Activated naive CD8-positive, alpha-beta T cell treated with anti-CD3 and anti-CD28 coated beads for 36 hours (primary cell): ENCODE measurements around the gene PDIA2. TPM values are rescaled to one million over a fixed set of nuclear protein-coding genes. Genes with fewer than 3 reads are reported as not detected.
"Not testable (repeated sequence)": the region's sequence is repeated elsewhere in the genome, so short reads cannot be mapped to it uniquely, and the experiment has no call there.

ENCODE experiments used
- DNase-seq: peaks from one replicate; pipeline ENCODE4 v3.0.0; 2021
- H3K27ac Mint-ChIP-seq: one replicate; pipeline ENCODE4 v1.8.0; 2022; ENCODE audit warnings: mild to moderate bottlenecking, moderate library complexity, mixed read lengths
- H3K27me3 Mint-ChIP-seq: one replicate; pipeline ENCODE4 v1.8.0; 2022; ENCODE audit warnings: mild to moderate bottlenecking, mixed read lengths
- H3K36me3 Mint-ChIP-seq: one replicate; pipeline ENCODE4 v1.8.0; 2021; ENCODE audit warnings: mild to moderate bottlenecking, mixed read lengths
- H3K4me1 Mint-ChIP-seq: one replicate; pipeline ENCODE4 v1.8.0; 2021; ENCODE audit warnings: mixed read lengths
- H3K4me3 Mint-ChIP-seq: one replicate; pipeline ENCODE4 v1.8.0; 2022; ENCODE audit warnings: mild to moderate bottlenecking, moderate library complexity, mixed read lengths
- H3K9me3 Mint-ChIP-seq: one replicate; pipeline ENCODE4 v1.8.0; 2022; ENCODE audit warnings: mixed read lengths
- total RNA-seq, 2 experiments: library from RNA; stranded (reverse); gene quantifications; one replicate each; pipeline ENCODE4 v1.2.3, GENCODE V29; 2021

Gene PDIA2
- total RNA-seq, 2 experiments from 2014 or later, result not detected

DNA sequence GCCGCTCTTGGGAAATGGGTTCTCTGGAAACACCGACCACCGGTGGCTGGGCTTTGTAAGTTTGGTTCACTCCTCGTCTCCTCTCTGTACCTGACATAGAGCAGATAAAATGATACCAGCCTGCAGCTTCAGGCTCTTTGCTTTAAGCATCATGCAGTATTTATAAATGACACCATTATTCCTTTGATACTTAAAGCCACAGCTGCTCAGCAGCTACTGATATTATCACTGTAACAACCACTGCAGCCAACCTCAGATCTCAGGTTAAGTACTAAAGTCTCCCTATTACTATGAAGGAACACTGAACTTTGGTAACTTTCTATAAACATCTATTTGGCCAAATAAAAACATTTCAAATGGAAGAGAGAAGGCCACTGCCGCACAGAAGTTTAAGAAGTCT is 34.6 kb downstream of the PDIA2 start:
- Mint-ChIP-seq H3K4me1 (peaks cover 29% of the 10 kb centered on the region), H3K36me3 (peaks cover 6% of the 10 kb centered on the region), H3K27me3 (no peaks in the 10 kb centered on the region), H3K4me3 (no peak overlapping the region), H3K27ac (no peak overlapping the region), H3K9me3 (no peaks in the 10 kb centered on the region)
- no peak for DNase-seq

DNA sequence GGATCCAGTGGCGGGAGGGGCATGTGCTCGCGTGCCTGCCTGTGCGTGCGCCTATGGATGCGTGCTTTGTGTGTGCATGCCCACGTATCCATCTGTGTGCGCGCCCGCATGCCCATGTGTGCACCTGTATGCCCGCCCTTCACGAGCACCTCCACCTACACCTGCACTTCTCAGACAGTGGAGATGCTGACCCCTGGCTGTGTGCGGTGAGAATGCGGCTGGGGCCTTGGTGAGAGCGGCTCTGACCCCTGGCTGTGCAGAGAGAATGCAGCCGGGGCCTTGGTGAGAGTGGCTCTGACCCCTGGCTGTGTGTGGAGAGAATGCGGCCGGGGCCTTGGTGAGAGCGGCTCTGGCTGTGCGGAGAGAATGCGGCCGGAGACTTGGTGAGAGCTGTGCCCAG is 35.7 kb downstream of the PDIA2 start:
- Mint-ChIP-seq H3K4me3 (no peak overlapping the region), H3K36me3 (peaks cover 6% of the 10 kb centered on the region), H3K27me3 (no peaks in the 10 kb centered on the region), H3K9me3 (no peaks in the 10 kb centered on the region), H3K4me1 (peaks cover 29% of the 10 kb centered on the region), H3K27ac (no peak overlapping the region)
- DNase-seq, result no peak

DNA sequence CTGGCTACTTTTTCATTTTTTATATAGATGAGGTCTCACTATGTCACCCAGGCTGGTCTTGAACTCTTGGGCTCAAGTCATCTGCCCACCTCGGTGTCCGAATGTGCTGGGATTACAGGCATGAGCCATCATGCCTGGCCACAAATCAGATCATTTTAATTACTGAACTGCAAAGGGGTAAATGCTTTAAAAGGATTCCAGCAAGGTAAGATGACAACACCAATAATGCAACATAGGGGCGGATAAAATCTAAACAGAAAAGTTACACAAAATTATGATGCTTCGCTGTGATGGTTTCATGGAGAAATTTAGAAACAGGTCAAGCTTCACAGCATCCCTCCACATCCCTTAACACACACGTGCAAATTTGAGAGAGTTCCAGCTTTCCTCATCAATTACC is 37.2 kb downstream of the PDIA2 start:
- Mint-ChIP-seq H3K4me1 (peaks cover 41% of the 10 kb centered on the region), H3K27me3 (no peaks in the 10 kb centered on the region), H3K4me3 (no peak overlapping the region), H3K27ac (peak overlapping the region; percentile 32), H3K9me3 (no peaks in the 10 kb centered on the region), H3K36me3 (peaks cover 8% of the 10 kb centered on the region)
- no peak for DNase-seq

DNA sequence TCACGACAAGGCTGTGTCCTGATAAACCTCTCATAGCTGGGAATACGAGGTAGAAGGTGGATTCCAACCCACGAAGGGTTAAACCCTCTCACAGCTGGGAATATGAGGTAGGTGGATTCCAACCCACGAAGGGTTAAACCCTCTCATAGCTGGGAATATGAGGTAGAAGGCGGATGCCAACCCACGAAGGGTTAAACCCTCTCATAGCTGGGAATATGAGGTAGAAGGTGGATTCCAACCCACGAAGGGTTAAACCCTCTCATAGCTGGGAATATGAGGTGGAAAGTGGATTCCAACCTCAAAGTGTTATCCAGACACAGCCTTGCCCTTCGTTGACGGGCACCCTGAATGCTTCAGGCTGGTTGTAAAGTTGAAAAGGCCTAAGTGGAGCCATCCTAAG is 38.6 kb downstream of the PDIA2 start:
- peaks cover 14% of the 10 kb centered on the region for H3K36me3 Mint-ChIP-seq
- H3K27ac Mint-ChIP-seq, result no peak overlapping the region
- H3K9me3 Mint-ChIP-seq, result no peaks in the 10 kb centered on the region
- no peak overlapping the region for H3K4me3 Mint-ChIP-seq
- no peak for DNase-seq
- no peaks in the 10 kb centered on the region for H3K27me3 Mint-ChIP-seq
- peaks cover 44% of the 10 kb centered on the region for H3K4me1 Mint-ChIP-seq

DNA sequence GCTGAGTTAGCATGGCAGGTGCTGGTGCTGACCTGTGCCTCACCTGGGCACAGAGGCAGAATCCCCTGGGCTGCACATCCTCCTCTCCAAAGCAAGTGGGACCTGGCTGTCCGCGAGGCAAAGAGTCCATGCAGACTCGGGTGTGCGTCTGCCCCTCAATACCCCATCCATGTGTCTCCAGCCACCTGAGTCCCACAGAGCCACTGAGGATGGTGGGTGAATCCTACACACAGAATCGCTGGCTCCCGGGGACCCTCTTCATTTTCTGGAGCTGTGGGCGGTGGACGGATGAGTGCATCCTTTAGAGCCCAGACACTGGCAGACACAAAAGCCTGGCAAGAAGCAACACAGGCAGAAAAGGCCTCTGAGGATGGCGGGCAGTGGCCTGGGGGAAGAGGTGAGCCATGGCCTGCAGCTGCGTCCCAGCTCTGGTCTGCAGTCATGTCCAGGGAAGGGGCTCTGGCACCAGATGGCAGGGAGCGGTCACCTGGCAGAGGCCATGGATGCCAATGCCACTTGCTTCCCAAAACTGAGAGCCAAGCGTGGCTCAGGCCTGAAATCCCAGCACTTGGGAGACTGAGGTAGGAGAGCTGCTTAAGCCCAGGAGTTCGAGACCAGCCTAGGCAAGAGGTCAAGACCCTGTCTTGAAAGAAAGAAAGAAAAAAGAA is 39.6 kb downstream of the PDIA2 start:
- DNase-seq, result no peak
- H3K4me3 Mint-ChIP-seq, result no peak overlapping the region
- peaks cover 51% of the 10 kb centered on the region for H3K4me1 Mint-ChIP-seq
- H3K9me3 Mint-ChIP-seq, result no peaks in the 10 kb centered on the region
- H3K27ac Mint-ChIP-seq, result no peak overlapping the region
- H3K27me3 Mint-ChIP-seq, result no peaks in the 10 kb centered on the region
- H3K36me3 Mint-ChIP-seq, result peaks cover 14% of the 10 kb centered on the region

- H3K4me1 Mint-ChIP-seq, result peaks cover 51% of the 10 kb centered on the region
- no peak for DNase-seq
- no peaks in the 10 kb centered on the region for H3K27me3 Mint-ChIP-seq
- no peaks in the 10 kb centered on the region for H3K9me3 Mint-ChIP-seq
- peak overlapping the region; percentile 71 for H3K27ac Mint-ChIP-seq
- H3K36me3 Mint-ChIP-seq, result peaks cover 9% of the 10 kb centered on the region
- H3K4me3 Mint-ChIP-seq, result no peak overlapping the region
Measured at GRCh38 chr16:324201-324450, 41.2 kb downstream of the PDIA2 start.

GRCh38 chr16:324451-325334 is 41.7 kb downstream of the PDIA2 start:
- Mint-ChIP-seq H3K36me3 (peaks cover 8% of the 10 kb centered on the region), H3K27ac (peak overlapping the region; percentile 71), H3K4me3 (peak overlapping the region; percentile 62)

GRCh38 chr16:325375-326145 is 42.6 kb downstream of the PDIA2 start:
- no peak for DNase-seq
- Mint-ChIP-seq H3K27me3 (no peaks in the 10 kb centered on the region), H3K36me3 (peaks cover 8% of the 10 kb centered on the region), H3K27ac (peak overlapping the region; percentile 71), H3K9me3 (no peaks in the 10 kb centered on the region), H3K4me3 (peak overlapping the region; percentile 62), H3K4me1 (peaks cover 43% of the 10 kb centered on the region)

More at GRCh38 chr16:324451-325334, 41.7 kb downstream of the PDIA2 start:
- Mint-ChIP-seq H3K9me3 (no peaks in the 10 kb centered on the region), H3K4me1 (peaks cover 48% of the 10 kb centered on the region), H3K27me3 (no peaks in the 10 kb centered on the region)
- peak; percentile 58 for DNase-seq

- Mint-ChIP-seq H3K4me1 (peaks cover 51% of the 10 kb centered on the region), H3K27ac (no peak overlapping the region), H3K4me3 (no peak overlapping the region), H3K9me3 (no peaks in the 10 kb centered on the region), H3K27me3 (no peaks in the 10 kb centered on the region), H3K36me3 (peaks cover under 1% of the 10 kb centered on the region)
- no peak for DNase-seq
Measured at GRCh38 chr16:330741-331140, 47.8 kb downstream of the PDIA2 start.

GRCh38 chr16:331181-331814 is 48.3 kb downstream of the PDIA2 start:
- DNase-seq, H3K27me3 Mint-ChIP-seq, H3K36me3 Mint-ChIP-seq, H3K4me3 Mint-ChIP-seq, H3K27ac Mint-ChIP-seq, H3K9me3 Mint-ChIP-seq: not testable (repeated sequence)
- H3K4me1 Mint-ChIP-seq, result peaks cover 53% of the 10 kb centered on the region

DNA sequence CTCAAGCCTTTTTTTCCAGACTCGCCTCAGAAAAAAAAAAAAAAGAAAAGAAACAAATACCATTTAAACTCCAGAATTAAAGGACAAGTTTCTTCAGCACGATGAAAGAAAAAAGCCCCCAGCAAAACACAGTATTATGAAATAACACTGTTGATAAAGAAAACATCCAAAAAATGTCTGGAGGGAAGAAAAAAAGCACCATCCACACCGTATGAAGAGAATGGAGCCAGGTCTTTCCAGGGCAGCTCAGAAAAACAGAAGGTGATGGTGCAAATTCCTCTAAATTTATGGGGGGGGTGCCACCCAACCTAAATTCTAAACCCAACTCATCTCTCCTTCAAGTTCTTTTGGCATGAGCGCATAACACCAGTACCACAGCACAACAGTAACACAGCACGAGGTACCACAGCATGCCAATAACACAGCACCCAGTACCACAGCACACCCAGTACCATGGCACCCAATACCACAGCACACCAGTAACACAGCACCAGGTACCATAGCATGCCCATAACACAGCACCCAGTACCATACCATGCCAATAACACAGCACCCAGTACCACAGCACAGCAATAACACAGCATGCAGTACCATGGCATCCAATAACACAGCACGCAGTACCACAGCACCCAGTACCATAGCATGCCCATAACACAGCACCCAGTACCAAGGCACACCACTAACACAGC is 50.6 kb downstream of the PDIA2 start:
- Mint-ChIP-seq H3K27me3 (no peaks in the 10 kb centered on the region), H3K9me3 (no peaks in the 10 kb centered on the region), H3K36me3 (peaks cover 2% of the 10 kb centered on the region), H3K4me1 (peaks cover 47% of the 10 kb centered on the region), H3K27ac (no peak overlapping the region), H3K4me3 (no peak overlapping the region)
- no peak for DNase-seq

- H3K4me1 Mint-ChIP-seq, result peaks cover 51% of the 10 kb centered on the region
Measured at GRCh38 chr16:334164-334832, 51.3 kb downstream of the PDIA2 start.

GRCh38 chr16:334861-335632 is 52.1 kb downstream of the PDIA2 start:
- not testable (repeated sequence) for H3K27ac Mint-ChIP-seq, DNase-seq, H3K27me3 Mint-ChIP-seq, H3K4me3 Mint-ChIP-seq, H3K9me3 Mint-ChIP-seq
- H3K4me1 Mint-ChIP-seq, result peaks cover 56% of the 10 kb centered on the region
- H3K36me3 Mint-ChIP-seq, result peaks cover 11% of the 10 kb centered on the region

More at GRCh38 chr16:334164-334832, 51.3 kb downstream of the PDIA2 start:
- not testable (repeated sequence) for H3K27me3 Mint-ChIP-seq, DNase-seq, H3K9me3 Mint-ChIP-seq, H3K4me3 Mint-ChIP-seq, H3K27ac Mint-ChIP-seq, H3K36me3 Mint-ChIP-seq
